HG02642 (cell line): ENCODE measurements around the gene ANO1.
"Not testable (repeated sequence)": the region's sequence is repeated elsewhere in the genome, so short reads cannot be mapped to it uniquely, and the experiment has no call there.

Experiments used
- ATAC-seq: cut with Tn5 transposase; IDR thresholded peaks from one replicate; pipeline ENCODE4 v1.9.1; 2021; ENCODE audit warnings: mild to moderate bottlenecking; ENCODE audit not compliant: unreplicated experiment, poor library complexity

The ANO1 gene

GRCh38 chr11:70183483-70184176 lies 105.5 kb downstream of the ANO1 start:
- no peak for ATAC-seq

DNA sequence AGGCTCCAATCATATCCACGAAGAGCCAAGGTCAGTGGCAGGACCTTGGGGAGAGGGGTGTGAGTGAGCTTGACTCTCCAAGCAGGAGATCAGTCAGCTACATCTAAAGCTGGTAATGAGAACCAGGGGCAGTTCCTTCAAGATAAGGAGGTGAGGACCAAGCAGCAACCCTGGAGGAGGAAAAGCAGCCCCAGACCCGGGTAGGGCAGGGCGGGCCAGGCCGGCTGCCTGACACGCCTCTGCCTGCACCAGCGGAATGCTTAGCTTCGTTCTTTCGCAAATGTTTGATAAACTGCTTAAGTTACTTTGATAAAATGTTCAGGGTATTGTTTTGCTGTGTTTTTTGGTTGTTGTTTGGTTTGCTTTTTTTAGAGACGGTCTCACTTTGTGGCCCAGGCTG lies 106.3 kb downstream of the ANO1 start:
- no peak for ATAC-seq

DNA sequence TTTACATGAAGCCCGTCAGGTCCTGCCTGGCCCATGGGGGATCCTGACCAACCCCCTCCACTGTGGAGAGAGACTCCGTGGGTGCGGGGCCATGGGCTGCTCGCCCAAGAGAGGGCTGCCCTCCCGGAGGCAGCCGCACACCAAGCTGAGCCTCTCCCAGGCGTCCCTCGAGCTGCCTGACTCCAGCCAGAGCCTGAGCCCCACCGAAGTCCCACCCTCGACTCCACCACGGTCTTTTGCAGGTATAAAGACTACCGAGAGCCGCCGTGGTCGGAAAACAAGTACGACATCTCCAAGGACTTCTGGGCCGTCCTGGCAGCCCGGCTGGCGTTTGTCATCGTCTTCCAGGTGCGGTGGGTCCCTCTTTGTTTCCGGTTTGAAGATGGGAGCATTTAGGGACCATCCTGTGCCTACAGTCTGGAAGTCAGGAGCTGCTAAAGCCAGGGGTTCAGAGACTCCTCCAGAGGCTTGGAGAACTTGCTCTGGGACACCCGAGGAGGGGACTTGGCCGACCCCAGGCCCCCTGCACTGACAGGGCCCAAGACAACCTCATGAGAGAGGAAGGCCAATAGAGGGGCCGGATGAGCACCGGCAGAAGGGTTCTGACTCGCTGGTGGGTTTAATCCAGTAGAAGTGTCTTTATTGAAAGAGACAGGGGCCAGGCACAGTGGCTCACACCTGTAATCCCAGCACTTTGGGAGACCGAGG lies 107.4 kb downstream of the ANO1 start:
- ATAC-seq = no peak

DNA sequence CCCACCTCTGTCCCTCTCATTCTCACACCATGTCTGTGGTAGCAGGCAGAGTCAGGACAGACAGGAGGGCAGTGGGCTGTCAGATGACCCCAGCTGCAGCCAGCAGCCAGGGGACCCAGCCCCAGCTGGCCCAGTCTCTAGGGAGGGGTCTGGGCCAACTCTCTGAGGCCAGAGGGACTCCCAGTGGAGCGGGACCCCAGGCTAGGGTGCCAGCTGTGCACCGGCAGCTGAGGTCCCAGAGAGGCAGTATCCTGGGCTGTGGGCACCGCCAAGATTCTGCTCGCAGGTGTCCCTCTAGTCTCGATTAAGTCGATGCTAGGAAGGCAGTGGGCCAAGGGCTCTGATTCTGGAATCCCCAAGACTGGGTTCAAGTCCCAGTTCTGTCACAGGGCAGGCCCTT lies 108.3 kb downstream of the ANO1 start:
- no peak for ATAC-seq

- ATAC-seq = no peak
Measured at GRCh38 chr11:70186936-70187335, 108.8 kb downstream of the ANO1 start.

DNA sequence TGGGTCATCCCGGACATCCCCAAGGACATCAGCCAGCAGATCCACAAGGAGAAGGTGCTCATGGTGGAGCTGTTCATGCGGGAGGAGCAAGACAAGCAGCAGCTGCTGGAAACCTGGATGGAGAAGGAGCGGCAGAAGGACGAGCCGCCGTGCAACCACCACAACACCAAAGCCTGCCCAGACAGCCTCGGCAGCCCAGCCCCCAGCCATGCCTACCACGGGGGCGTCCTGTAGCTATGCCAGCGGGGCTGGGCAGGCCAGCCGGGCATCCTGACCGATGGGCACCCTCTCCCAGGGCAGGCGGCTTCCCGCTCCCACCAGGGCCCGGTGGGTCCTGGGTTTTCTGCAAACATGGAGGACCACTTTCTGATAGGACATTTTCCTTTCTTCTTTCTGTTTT lies 109.7 kb downstream of the ANO1 start:
- ATAC-seq = no peak

DNA sequence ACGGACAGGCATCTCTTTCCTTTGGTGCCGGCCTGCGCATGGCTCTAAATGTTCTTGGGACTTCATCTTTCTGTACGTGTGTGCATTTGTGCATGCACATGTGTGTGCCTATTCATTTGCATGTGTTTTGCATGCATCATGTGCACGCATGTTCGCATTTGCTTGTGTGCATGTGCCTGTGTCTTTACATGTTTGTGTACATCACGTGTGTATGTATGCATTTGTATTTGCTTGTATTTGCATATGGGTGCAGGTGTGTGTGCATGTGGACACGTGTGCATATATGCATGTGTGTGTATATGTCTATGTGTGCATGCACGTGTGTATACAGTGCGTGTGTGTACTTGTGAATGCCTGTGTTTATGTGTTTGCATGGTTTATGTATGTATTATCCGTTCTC lies 111.5 kb downstream of the ANO1 start:
- ATAC-seq = no peak

GRCh38 chr11:70191495-70192140 lies 113.5 kb downstream of the ANO1 start:
- no peak for ATAC-seq

GRCh38 chr11:70192666-70193410 lies 114.7 kb downstream of the ANO1 start:
- no peak for ATAC-seq

DNA sequence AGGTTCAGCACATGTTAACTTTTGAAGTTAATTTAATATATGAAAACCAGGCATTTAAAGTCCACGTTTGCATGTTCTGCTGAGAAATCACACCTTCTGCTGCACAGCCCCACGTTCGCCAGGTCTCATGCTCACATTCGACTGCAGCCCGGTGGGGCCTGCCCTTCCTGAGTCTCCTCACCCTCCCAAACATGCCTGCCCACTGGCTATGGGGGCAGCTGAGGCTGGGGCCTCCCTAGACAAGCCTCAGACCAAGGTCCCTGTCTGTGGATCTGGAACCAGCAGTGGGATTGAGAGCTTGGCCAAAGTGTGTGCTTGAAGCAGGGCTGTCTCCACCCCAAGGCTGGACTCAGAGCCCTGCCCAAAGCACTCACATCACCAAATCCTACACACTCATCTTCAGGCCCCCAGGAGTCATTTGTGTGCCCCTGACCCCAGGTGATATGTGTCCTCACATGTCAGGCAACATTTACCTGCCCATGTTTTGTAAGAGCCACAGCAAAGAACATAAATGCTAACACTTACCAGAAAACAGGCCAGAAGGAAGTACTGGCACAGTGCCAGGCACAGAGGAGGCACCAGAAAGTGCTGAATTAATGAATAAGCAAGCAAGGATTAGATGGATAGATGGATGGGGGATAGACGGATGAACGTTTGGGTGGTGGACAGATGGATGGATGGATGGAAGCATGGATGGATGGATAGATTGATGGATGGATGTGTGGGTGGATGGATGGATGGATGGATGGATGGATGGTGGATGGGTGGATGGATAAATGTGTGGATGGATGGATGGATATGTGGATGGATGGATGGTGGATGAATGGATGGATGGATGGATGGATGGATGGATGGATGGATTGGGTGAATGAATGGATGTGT lies 115.5 kb downstream of the ANO1 start:
- ATAC-seq = no peak

DNA sequence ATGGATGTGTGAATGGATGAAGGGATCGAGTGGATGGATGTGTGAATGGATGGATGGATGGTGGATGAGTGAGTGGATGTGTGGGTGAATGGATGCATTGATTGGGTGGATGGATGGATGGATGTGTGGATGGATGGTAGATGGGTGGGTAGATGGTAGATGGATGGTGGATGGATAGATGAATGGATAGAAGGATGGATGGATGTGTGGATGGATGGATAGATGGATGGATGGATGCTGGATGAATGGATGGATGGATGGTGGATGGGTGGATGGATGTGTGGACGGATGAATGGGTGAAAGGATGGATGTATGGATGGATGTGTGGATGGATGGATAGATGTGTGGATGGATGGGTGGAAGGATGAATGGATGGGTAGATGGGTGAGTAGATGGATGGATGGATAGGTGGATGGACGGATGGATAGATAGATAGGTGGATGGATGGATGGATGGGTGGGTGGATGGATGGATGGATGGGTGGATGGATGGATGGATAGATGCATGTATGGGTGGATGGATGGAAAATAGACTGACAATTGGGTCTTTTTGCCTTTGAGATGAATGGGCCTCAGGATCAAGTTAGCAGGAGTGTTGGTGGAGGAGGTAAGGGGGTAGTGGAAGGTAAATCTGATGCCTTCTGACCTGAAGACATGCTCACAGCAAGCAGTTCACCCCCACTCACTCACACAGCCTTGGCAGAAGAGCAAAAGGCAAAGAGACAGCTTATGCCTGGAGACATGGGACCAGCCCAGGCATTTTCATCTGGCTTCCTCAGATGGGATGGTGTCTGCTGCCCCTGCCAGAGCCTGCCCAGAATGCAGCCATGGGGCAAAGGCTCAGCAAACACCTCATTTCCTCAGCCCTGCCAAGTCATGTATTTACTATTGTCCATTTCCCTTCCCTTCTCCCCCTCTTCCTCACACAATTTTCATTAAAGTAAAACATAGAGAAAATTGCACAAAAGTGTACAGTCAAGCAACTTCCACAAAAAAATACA lies 117.0 kb downstream of the ANO1 start:
- ATAC-seq = no peak

DNA sequence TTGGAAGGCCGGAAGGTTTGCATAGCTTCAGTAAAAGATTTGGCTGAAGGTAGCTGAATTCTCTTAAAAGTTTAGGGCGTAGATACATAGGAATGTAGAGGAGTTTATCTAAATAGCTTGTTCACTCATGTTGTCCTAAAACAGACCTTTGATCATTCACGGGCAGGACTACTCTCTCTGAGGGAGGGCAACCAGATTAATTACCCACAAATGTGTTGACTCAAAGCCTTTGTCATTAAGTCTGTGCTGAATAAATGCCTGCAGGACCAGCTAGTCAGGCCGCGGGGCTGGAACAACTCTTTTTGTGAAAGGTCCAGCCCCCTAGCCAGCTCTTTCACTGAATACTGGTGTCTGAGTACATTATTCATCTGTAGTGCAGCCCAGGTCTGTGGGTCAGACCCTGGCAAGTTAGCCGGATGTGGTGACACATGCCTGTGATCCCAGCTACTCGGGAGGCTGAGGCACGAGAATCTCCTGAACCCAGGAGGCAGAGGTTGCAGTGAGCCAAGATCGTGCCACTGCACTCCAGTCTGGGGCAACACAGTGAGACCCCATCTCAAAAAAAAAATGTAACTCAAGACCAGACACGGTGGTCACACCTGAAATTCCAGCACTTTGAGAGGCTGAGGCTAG lies 122.2 kb downstream of the ANO1 start:
- no peak for ATAC-seq

GRCh38 chr11:70201047-70201446 lies 122.9 kb downstream of the ANO1 start:
- not testable (repeated sequence) for ATAC-seq

DNA sequence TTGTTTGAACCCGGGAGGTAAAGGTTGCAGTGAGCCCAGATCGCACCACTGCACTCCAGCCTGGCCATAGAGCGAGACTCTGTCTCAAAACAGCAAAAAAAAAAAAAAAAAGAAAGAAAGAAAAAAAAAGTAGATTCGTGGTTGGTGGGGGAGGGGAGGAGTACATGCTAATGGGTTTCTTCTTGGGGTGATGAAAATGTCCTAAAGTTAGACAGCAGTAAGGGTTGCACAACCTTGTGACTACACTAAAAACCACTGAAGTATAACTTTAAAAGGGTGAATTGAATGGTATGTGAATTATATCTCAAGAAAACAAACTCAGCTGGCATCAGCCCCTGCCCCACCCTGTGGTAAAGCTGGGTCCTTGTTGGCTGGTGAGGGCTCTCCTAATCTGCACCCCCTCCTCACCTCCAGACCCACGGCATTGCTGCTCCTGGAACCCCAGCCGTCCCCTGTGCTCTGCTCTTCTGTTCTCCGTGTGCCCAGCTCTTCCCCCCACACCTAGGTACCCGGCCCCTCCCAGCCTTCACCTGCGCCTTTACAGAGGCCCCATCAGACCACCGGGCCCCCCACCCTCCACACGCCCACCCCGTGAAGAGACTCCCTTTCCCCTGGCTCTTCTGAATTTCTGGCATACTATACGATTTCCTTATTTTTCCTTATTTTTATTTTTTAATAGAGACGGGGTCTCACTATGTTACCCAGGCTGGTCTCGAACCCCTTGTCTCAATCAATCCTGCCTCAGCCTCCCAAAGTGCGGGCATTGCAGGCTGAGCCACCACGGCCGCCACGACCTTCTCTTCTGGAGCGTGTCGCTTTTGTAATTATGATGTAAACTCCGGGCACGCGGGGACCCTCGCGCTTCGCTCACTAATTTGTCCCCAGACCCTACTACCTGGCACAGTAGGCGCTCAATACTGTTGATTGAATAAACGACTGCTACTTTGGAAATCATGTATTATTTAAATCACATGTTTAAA lies 124.1 kb downstream of the ANO1 start:
- ATAC-seq = peak; percentile 1

GRCh38 chr11:70202920-70203750 lies 125.0 kb downstream of the ANO1 start, which contains the start of gene FADD:
FADD (plus strand) TSS chr11:70203296; CDS start chr11:70203460, 164 bp downstream.
- ATAC-seq = peak; percentile 68
